GM18907 (cell line): Measurements from ENCODE around the gene SETD7.
"Not testable (repeated sequence)": the region's sequence is repeated elsewhere in the genome, so short reads cannot be mapped to it uniquely, and the experiment has no call there.

Experiments
- ATAC-seq: cut with Tn5 transposase; IDR thresholded peaks from one replicate; pipeline ENCODE4 v1.9.1; 2021; ENCODE audit warnings: mild to moderate bottlenecking, moderate library complexity; ENCODE audit not compliant: unreplicated experiment

The SETD7 gene

GRCh38 chr4:139470295-139470694 is 85.7 kb downstream of the SETD7 start:
- ATAC-seq, result no peak

DNA sequence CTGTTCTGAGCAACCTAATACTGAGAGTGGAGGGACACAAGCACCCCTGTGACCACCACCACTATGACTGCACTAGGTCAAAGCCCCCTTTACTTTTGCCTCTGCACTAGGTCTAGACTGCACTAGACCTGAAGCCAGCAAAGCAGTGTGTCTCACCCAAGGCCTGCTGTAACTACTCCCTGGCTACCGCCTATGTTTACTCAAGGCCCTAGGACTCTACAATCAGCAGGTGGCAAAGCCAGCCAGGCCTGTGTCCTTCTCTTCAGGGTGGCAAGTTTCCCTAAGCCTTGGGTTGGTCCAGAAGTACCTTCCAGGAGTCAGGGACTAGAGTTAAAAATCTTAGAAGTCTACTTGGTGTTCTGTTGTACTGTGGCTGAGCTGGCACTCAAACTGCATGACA is 86.2 kb downstream of the SETD7 start:
- no peak for ATAC-seq

GRCh38 chr4:139469216-139469615 is 86.8 kb downstream of the SETD7 start:
- no peak for ATAC-seq

- not testable (repeated sequence) for ATAC-seq
Measured at GRCh38 chr4:139468756-139469155, 87.3 kb downstream of the SETD7 start.

DNA sequence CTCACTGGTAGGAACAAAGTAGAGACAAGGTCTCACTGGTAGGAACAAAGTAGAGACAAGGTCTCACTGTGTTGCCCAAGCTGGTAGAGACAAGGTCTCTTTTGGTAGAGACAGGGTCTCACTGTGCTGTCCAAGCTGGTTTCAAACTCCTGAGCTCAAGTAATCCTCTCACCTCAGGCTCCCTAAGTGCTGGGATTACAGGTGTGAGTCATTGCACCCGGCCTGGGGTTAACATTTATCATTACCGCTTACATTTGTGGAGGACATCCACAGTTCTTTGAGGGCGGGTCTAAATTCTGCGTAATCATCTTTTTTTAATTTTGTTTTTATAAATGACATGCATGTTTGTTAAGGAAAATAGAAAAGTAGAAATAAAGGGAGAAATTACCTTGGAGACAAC is 90.1 kb downstream of the SETD7 start:
- no peak for ATAC-seq

DNA sequence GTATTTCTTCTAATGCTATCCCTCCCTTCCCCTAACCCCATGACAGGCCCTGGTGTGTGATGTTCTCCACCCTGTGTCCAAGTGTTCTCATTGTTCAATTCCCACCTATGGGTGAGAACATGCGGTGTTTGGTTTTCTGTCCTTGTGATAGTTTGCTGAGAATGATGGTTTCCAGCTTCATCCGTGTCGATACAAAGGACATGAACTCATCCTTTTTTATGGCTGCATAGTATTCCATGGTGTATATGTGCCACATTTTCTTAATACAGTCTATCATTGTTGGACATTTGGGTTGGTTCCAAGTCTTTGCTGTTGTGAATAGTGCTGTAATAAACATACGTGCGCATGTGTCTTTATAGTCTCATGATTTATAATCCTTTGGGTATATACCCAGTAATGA is 91.5 kb downstream of the SETD7 start:
- not testable (repeated sequence) for ATAC-seq

DNA sequence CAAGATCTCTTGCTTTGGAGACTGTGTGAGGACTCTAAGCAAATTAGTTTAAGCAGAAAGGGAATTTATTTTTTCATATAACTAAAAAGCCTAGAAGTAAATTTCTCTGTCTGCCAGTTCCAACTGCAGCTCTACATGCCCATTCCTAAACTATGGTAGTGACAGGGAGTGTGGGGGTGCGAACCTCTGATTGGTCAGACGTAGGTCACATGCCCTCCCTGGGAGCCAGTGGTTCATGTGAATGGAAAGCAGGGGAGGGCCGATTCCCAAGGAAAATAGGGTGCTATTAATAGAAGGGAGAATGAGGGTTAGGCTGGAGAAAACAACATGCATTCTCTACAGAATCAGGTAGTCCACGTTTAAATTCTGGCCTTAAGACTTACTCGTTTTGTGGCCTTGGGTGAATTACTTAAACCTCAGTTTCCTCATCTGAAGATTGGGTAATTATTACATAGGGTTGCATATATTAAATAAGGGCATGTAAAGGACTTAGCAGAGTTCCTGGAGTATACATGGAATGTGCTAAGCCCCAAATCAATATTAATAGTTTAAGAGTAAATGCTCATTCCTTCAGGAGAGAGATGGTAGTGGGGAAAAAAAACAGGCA is 94.9 kb downstream of the SETD7 start:
- no peak for ATAC-seq

- no peak for ATAC-seq
Measured at GRCh38 chr4:139460565-139460964, 95.5 kb downstream of the SETD7 start.

DNA sequence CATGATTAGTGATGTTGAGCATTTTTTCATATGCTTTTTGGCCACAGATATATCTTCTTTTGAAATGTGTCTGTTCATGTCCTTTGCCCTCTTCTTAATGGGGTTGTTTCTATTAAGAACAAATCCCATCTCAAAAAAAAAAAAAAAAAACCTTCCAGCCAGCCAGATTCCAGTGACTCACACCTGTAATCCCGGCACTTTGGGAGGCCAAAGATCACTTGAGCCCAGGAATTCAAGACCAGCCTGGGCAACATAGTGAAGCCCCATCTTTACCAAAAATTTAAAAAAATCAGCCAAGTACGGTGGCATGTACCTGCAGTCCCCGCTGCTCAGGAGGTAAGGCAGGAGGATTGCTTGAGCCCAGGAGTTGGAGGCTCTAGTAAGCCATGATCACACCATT is 97.0 kb downstream of the SETD7 start:
- no peak for ATAC-seq

GRCh38 chr4:139458543-139458942 is 97.5 kb downstream of the SETD7 start:
- ATAC-seq, result no peak

GRCh38 chr4:139457318-139457717 is 98.7 kb downstream of the SETD7 start:
- ATAC-seq, result no peak

DNA sequence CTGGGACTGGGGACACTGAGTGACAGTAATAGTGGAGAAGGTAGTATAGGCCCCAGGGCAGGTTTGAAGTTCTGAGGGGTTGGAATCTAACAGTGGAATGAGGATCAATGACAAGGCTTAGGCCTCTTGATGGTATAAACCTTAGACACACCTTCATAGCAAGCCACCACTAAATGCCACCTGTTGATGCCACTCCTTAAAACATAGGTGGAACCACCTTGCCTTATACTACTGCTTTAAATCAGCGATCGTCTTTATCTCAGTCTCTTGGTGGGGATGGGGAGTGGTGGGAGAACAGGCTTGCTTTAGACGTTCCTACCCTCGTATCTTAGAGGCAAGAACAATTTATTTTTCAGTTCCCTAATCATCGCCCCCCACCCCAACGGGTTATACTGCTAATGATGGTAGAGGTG is 100.9 kb downstream of the SETD7 start:
- ATAC-seq, result no peak

GRCh38 chr4:139454111-139455045 is 101.6 kb downstream of the SETD7 start, which contains the start of gene RAB33B:
RAB33B (plus strand) TSS chr4:139454121; CDS start chr4:139454196, 75 bp downstream.
- ATAC-seq, result peak; percentile 7

- peak; percentile 94 for ATAC-seq
Measured at GRCh38 chr4:139453371-139454110, 102.5 kb downstream of the SETD7 start.

DNA sequence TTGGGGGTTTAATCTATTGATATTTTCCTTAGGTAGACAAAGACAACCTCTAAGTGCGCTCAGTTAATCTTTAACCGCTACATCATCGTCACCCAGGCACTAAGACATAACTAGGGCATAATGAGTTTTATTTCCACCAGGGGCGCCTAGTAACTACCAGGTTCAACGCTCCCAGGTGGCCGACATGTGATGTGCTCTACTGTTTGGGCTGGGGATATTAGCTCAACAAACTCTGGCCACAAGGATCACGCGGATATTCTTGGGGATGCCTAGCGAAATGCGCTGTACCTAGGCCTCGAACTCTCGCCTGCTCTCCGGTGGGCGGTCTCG is 103.0 kb downstream of the SETD7 start:
- ATAC-seq, result peak; percentile 58

DNA sequence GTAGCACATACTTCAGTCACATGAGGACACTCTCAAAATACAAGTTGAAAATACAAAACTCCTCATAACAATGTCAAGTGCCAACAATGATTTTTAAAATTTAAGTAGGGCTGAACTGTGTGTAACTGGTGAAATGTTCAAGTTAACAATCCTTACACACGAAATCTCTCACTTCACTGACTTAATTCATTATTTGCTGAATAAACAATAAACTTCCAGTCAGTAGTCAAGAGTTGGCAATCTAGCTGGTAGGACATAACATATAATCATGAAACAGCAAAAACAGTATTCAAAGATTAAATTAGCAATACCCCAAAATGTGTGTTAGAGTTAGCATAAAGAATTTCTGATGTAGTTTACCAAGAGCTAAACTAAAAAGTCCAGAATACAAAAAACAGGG is 104.0 kb downstream of the SETD7 start:
- no peak for ATAC-seq

GRCh38 chr4:139450586-139450985 is 105.4 kb downstream of the SETD7 start:
- no peak for ATAC-seq

GRCh38 chr4:139447078-139447477 is 108.9 kb downstream of the SETD7 start:
- not testable (repeated sequence) for ATAC-seq
